GM19099 (cell line): Measurements from ENCODE around the gene LSM7.
A peak's percentile ranks its signal among the peaks of the same experiment; 100 is the strongest.

Source experiments
- POLR2A ChIP-seq: IDR thresholded peaks from 3 replicates; pipeline ENCODE4 v1.6.1; 2011; ENCODE audit warnings: low read depth; ENCODE audit not compliant: insufficient read length; ENCODE audit errors: extremely low read depth

Gene LSM7

GRCh38 chr19:2275588-2276428 lies 52.6 kb downstream of the LSM7 start:
- TF ChIP-seq POLR2A: no peak

GRCh38 chr19:2274931-2275535 lies 53.4 kb downstream of the LSM7 start:
- TF ChIP-seq POLR2A: no peak

- TF ChIP-seq POLR2A: no peak
Observed at GRCh38 chr19:2274185-2274711, 54.1 kb downstream of the LSM7 start.

- TF ChIP-seq POLR2A: peak; percentile 41
Observed at GRCh38 chr19:2273356-2274184, 54.8 kb downstream of the LSM7 start.
